C4-2B (cell line): ENCODE results near the gene MAPK7.
A peak's percentile ranks its signal among the peaks of the same experiment; 100 is the strongest.

Experiments used
- H3K27ac ChIP-seq: fragments of 450-650 bp; 2 replicates; pipeline ENCODE4 v1.5.1; 2017
- ZFX ChIP-seq: fragments of 450-650 bp; IDR thresholded peaks from 2 replicates; pipeline ENCODE4 v1.6.1; 2017
- TF ChIP-seq, protein P1 (sequence below): fragments of 450-650 bp; conservative IDR thresholded peaks from 2 replicates; pipeline ENCODE4 v1.5.1; 2017; ENCODE audit warnings: mild to moderate bottlenecking

Gene MAPK7

DNA sequence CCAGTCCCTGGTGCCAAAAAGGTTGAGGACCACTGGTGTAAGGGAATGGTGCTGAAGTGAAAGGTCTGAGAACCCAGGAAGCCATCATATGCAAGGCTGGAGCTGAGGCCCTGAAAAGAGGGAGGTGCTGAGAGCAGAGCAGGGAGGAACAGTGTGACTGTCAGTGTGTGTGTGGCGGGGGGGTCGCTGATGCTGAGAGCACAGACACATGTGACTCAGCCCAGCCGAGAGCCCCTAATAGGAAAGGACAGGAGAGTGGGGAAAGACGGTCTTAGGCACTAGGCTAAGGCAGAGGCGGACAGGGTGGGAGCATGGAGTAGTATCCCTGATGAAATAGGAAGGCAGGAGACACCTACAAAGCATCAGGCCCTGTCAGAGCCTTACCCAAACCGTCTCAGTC is 17.0 kb upstream of the MAPK7 start:
- TF ChIP-seq ZFX = no peak
- TF ChIP-seq, protein P1, sequence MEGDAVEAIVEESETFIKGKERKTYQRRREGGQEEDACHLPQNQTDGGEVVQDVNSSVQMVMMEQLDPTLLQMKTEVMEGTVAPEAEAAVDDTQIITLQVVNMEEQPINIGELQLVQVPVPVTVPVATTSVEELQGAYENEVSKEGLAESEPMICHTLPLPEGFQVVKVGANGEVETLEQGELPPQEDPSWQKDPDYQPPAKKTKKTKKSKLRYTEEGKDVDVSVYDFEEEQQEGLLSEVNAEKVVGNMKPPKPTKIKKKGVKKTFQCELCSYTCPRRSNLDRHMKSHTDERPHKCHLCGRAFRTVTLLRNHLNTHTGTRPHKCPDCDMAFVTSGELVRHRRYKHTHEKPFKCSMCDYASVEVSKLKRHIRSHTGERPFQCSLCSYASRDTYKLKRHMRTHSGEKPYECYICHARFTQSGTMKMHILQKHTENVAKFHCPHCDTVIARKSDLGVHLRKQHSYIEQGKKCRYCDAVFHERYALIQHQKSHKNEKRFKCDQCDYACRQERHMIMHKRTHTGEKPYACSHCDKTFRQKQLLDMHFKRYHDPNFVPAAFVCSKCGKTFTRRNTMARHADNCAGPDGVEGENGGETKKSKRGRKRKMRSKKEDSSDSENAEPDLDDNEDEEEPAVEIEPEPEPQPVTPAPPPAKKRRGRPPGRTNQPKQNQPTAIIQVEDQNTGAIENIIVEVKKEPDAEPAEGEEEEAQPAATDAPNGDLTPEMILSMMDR = no peak
- no peak overlapping the region for H3K27ac ChIP-seq

DNA sequence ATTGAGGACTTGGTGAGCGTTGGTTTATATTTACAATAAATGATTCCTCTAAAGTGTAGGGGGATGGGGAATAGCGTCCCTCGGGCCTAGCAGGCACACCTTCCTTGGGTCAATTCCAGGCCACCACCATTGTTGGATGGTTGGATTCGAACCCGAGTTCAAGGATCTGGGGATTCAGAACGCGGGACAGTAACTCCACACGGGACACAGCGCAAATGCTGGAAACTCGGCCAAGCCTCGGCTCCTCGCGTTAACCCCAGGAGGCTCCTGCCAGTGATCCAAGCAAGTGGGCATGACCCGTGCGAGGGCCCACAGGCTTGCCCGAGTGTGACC is 16.4 kb upstream of the MAPK7 start:
- TF ChIP-seq ZFX = no peak
- TF ChIP-seq, protein P1 = no peak
- H3K27ac ChIP-seq = peak overlapping the region; percentile 79

DNA sequence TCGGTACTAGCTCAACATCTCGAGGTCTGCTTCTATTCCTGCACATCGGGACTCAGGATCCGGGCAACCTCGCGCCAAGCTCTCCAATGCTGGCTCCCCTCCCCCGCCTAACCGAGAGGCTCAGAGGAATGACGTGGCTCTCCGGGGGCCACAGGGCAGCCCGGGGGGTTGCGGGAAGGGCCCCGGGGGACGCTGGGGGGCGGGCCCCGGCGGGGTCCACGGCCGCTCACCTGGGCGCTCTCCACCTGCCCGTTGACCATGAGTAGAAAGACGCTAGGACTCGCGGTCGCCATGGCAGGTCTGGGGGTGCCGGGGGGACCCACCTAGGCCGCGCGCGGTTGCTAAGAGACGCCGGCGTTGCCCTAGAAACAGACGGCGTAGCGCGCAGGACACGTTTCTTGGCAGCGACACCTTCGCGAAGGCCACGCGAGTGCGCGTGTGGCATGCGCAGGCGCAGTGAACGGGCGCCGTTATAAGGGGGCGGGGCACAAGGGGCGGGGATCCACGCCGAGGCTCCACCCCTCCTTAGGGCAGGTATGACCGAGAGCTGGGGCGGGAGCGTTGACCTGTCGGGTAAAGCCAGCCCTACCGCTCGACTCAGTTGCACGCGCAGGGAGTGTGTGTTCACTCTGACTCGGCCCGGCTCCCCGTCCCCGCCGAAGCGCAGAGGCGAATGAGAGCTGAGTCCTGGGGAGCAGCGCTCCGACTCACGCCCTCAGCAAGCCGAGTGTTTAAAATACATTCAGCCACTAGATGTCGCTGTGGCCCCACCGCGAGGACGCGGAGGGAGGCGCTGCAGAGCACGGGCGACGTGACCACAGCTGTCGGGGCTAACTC is 15.8 kb upstream of the MAPK7 start, which contains the start of gene B9D1:
Gene B9D1, minus strand, starts transcription at position 447 of the 837 bp plus-strand sequence. Its CDS starts 154 bp downstream, at position 293.
- peak within 1 kb of the TSS; percentile 79 for H3K27ac ChIP-seq
- TF ChIP-seq ZFX = peak; percentile 75; the same call in 1 of the 2 replicates
- TF ChIP-seq, protein P1 = peak; percentile 99

DNA sequence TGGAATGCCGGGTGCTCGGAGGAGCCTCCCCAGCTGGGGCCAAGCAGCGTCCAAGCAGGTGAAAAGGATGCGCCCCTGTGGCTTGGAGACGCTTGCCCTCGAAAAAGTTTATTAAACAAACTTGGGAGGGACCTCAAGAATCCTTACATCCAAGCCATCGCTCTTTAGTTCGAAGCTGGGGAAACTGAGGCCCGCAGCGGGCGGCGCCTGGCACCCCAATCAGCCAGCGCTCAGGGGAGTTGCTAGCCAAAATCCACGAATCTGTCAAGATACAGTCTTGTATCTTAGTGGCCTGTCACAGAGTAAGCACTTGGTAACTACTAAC is 15.2 kb upstream of the MAPK7 start:
- TF ChIP-seq, protein P1 = peak; percentile 75; the same call in 1 of the 2 replicates
- TF ChIP-seq ZFX = no peak
- H3K27ac ChIP-seq = peak overlapping the region; percentile 79

DNA sequence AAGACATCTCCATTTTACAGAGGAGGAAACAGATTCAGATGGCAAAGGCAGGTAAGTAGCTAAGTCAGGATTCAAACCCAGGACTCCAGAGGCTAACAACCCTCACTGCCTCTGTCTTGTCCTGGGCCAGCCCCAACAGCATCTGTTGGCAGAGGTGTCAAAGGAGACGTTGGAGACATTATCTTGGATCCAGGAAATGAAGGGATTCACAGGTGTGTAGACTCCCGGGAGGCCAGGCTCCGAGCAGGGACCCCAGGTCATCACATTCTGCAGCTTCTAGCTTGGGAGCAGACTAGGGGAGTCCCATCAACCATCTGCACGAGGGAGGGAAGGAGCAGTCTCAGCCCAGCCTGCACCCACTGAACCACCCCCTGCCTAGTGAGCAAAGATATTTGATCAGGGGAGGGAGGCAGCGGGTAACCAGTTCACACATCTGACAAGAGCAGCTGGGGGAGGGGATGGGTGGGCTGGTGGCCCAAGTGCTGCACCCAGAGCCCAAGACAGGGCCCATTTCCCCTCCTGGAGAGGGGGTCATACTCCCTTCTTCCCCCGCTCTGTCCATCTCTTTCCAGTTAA is 14.8 kb upstream of the MAPK7 start:
- H3K27ac ChIP-seq = no peak overlapping the region; the same call in 1 of the 2 replicates
- TF ChIP-seq ZFX = no peak
- TF ChIP-seq, protein P1 = no peak

DNA sequence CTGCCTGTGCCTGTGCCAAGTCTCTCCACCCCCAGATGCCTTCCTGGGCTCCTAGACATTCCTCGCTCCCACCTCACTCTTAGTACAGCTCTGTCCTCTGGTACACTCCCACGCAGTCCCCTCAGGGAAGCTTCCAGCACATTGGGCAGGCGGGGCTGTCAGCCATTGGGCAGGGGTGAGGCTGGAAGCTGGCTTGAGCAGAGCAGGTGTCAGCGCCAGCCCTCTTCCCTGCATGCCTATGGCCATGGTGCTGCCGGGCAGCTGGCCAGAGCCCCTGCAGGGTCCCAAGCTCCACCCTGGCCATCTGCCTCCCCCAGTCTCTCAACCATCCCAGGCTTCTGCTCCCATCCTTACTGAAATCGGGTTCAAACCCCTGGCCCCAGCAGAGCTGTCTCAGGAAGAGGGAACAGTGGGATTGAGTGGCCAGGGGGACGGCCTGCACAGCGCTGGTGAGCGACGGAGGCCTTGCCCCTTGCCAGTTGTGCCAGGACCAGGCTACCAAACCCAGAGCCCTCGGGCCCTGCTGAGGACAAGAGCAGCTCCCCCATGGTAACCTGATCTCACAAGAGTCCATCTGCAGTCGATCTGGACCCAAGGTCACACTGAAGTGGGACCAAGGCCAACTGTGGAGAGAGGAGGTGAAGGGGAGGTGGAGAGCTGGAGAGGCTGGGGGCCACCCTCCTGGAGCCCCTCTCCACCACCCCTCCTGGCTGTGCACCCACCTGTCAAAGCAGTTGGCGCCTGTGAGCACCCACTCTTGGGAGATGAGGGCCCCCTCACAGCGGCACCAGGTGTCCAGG is 13.4 kb upstream of the MAPK7 start:
- no peak overlapping the region for H3K27ac ChIP-seq
- TF ChIP-seq, protein P1 = no peak
- TF ChIP-seq ZFX = no peak

DNA sequence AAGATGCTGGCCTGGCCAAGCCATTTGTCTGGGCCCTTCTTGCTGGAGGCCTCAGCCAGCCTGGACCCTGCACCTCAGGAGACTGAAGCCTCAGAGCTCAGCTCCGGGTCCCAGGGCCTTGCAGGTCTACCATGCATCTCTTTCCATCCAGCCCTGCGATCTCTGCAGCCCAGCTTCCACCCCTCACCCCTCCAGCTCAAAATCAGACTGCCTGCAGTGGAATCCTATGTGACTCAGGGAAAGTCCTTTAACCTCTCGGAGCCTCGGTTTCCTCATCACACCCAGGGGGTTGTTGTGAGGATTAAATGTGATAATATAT is 12.8 kb upstream of the MAPK7 start:
- H3K27ac ChIP-seq = no peak overlapping the region
- TF ChIP-seq ZFX = no peak
- TF ChIP-seq, protein P1 = no peak
